Midbrain (tissue), 1 donor: ENCODE results near the gene CALCR.
"Not testable (repeated sequence)": the region's sequence is repeated elsewhere in the genome, so short reads cannot be mapped to it uniquely, and the experiment has no call there.

Experiments used
- DNase-seq: peaks from one replicate; lab custom pipeline; 2025; lab: John Stamatoyannopoulos, UW

The CALCR gene

GRCh38 chr7:93574646-93575554, at the start of gene CALCR:
CALCR (minus strand) TSS chr7:93574724; CDS start chr7:93486981, 87,743 bp downstream.
- DNase-seq, result no peak

GRCh38 chr7:93623816-93624215, 49.3 kb upstream of the CALCR start:
- no peak for DNase-seq

DNA sequence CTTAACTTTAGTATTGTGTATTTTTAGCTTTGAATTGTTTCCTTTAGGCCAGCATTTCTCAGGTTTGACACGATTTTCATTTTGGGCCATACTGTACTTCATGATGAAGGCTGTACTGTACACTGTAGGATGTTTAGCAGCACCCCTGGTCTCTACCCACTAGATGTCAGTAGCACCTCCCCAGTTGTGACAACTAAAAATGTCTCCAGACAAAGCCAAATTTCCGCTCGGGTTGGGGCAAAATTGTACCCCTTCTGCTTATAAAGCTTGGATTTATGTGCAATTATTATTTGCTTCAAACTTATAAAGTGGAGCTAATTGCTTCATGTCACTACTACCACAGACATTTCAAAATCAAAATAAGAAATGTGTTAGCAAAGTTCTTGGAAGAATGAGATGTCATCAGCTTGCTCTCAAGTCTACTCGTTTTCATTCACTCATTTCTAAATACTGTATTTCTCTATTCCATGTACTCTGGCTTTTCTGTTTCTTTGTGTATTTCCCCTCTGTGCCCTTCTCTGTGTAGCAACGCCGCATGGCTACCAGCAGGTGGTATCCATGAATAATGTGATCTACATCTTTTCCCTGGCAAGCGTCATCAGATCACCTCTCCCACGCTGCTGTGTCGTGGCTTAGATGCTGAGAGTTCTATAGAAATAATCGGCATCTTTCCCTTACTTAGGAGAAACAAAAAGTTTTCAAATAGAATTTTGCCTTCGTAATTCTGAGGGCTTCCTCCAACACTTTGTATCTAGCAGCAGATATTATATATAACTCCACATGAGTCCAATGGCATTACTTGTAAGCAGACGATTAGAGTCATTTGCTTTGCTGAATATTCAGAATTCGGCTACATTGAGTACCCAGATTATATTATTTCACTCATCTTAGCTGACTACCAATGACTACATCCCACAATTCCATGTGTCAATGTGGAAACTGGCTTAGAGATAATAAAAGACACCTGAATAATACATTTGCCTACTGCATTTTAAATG, 47.8 kb upstream of the CALCR start:
- DNase-seq, result peak; percentile 3

DNA sequence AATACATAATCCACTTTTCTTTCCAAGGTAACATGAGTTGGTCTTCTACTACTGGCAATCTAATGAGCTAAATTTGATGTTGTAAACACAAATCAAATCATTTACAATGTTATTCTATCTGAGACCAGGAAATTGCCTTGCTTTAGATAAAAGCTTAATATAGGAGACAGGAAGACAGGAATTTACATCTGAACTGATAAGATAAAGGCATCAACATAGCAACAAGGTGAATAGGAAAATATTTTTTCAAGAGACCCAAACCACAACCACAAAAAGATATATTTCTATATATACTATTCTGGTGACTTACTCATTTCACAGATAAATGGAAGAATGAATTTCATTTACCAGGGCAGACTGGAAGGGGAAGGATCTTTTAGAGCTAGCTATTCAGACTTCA, 46.3 kb upstream of the CALCR start:
- DNase-seq, result no peak

- no peak for DNase-seq
Observed at GRCh38 chr7:93620057-93620456, 45.5 kb upstream of the CALCR start.

DNA sequence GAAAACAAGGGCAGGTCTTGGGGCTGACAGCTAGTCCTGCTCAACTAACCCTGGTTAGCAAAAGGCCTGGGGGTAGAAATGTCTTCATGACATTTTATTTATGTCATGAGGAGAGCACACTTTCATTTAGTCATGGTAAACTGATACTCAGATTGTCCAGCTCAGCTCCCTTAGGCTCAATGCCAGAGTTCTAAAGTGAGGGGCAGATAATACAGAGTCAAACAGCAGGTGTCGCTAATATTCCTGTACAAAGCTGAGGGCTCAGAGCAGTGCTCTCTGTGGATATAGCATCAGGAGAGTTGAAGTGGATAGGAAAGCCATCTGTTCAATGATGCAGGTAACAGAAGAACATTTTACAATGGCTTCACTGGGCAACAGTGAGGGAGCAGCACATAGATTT, 26.8 kb upstream of the CALCR start:
- DNase-seq, result no peak

GRCh38 chr7:93594250-93594649, 19.7 kb upstream of the CALCR start:
- DNase-seq, result no peak

- no peak for DNase-seq
Observed at GRCh38 chr7:93592588-93593266, 18.2 kb upstream of the CALCR start.

DNA sequence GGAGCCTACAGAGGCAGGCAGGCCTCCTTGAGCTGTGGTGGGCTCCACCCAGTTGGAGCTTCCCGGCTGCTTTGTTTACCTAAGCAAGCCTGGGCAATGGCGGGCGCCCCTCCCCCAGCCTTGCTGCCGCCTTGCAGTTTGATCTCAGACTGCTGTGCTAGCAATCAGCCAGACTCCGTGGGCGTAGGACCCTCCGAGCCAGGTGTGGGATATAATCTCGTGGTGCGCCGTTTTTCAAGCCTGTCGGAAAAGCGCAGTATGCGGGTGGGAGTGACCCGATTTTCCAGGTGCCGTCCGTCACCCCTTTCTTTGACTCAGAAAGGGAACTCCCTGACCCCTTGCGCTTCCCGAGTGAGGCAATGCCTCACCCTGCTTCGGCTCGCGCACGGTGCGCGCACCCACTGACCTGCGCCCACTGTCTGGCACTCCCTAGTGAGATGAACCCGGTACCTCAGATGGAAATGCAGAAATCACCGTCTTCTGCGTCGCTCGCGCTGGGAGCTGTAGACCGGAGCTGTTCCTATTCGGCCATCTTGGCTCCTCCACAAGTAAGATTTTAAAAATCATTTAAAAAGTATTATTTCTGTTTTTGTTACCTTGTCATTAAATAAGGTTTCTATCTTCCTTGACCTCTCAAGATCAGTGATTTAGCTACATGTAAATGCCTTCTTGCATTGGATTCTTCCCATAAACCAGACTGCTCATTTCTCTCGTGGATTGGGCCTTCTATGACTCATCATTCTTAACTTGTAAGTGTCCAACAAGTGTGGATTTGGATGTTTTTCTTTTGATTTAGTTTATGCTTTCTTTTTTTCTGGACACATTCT, 16.9 kb upstream of the CALCR start:
- DNase-seq, result not testable (repeated sequence)

GRCh38 chr7:93586479-93586865, 11.9 kb upstream of the CALCR start:
- DNase-seq, result not testable (repeated sequence)

- DNase-seq, result not testable (repeated sequence)
Observed at GRCh38 chr7:93585694-93586478, 11.4 kb upstream of the CALCR start.

GRCh38 chr7:93579431-93579830, 4.9 kb upstream of the CALCR start:
- no peak for DNase-seq

- DNase-seq, result no peak
Observed at GRCh38 chr7:93578762-93579161, 4.2 kb upstream of the CALCR start.

DNA sequence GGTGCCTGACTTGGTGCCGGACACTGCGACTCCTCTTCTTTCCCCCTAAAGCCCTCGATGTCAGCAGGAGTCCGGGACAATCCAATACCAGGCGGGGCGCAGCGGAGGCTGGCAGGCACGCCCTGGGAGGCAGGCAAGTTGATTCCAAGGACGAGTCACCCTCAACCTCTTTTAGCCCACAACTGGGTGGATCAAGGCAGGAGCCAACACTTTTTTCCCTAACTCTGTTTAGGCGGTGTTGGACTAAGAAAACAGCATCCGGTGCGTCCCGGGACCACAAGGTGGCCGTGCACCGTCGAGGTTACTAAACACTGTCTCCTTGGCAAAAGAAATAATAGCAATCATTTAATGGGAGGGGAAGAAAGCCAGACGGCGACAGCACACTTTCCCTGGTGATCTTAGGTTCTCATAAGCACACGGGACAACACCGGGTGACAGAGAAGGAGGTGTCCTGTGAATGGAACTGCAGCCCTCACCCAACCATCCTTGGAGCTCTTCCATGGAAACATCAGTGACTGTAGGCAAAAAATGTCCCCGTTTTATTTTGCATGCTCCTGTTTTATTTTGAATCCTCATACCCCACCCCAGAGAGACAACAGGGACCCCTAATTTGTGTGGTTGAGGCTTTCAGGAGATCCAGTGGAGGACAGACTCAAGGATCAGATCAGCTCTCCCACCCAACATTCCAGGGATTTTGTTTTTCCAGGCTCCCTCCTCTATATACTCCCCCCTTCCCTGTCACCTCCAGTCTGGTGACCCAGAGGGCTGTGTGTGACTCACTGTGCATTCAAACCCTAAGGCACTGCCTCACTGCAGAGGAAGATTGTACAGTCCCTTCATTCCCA, 1.3 kb upstream of the CALCR start:
- no peak for DNase-seq

DNA sequence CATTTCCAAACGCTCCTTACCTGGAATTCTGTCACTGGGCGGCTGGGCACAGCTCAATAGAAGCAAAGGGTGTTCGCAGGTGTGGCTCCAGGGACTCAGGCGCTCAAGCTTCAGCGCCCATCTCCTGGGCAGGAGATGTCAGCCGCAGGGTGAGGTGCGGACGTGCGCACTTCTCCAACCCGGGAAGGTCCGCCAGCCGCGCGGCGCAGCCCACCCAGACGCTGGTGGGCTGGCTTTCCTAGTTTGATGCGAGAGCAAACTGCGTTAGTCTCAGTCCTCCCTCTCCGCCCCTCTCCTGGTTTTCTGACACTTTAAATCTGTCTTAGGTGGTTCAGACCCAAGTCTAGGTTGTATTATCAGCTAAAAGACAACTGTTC, 267 bp downstream of the CALCR start:
- no peak for DNase-seq

DNA sequence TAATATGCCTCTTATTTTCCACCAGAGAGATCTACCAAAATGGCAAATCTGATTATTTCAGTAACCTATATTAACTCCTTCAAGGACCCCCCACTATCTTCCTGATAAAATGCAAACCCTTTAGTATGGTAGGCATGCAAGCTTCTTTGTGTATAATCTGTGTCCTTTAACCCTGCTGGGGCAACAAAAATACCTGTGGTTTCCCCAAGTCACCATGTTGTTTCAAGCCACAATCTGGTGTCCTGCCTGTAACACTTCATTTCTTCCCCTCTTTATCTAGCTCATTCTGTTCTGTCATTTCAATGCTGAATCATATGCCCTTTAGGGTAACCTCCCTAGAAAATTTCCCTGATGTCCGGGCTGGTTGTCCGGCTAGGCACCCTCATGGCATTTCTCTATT, 5.3 kb downstream of the CALCR start:
- DNase-seq, result no peak

DNA sequence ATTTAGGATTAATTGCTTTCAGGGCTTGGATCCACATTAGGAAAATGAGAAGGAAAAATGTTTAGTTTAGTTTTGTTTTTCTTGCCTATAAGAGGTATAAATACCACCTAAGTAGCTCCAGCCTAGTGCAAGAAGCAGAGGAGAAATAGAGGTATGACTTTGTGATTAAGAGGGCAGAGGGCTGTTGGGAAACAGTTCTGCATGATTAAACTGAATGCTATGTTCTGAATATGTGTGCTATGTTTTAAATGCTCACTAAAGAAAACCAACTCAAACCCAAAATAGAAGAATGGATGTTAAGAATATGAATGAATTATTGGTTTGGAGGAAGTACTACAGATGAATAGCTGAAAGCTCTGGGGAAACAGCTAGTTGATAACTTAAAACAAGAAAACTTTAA, 7.6 kb downstream of the CALCR start:
- no peak for DNase-seq

GRCh38 chr7:93563584-93563983, 10.9 kb downstream of the CALCR start:
- DNase-seq, result no peak

DNA sequence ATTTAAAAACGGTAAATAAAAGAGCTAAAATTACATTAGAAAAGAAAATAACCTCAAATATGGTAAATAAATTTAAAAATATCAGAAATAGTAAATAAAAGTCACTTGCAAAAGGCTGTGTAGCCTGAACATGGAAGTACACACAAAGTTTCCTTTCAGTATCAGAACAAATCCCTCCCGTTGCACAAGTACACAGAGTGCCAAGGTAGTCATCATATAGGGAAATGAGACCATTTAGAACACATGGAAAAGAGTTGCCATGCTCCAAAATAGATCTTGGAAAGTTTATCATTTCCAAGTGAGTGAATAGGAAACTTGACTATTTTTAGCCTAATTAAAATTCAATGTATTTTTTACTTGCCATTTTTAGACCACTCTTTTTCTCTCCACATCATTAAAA, 11.6 kb downstream of the CALCR start:
- DNase-seq, result no peak
